H9 (cell line): Measurements from ENCODE around the gene PPP1R12B. TPM values are rescaled to one million over a fixed set of nuclear protein-coding genes. Genes with fewer than 3 reads are reported as not detected.
"Not testable (repeated sequence)": the region's sequence is repeated elsewhere in the genome, so short reads cannot be mapped to it uniquely, and the experiment has no call there.

Source experiments
- DNase-seq: peaks from one replicate; pipeline ENCODE4 v3.0.0-alpha.2; 2017
- H2AFZ ChIP-seq: one replicate; pipeline ENCODE4 v1.6.1; 2013; ENCODE audit warnings: mild to moderate bottlenecking, low read length, control low read depth, moderate library complexity
- H2AK5ac ChIP-seq: 2 replicates; pipeline ENCODE4 v1.6.1; 2013; ENCODE audit warnings: low read length, control low read depth, mixed read lengths; ENCODE audit not compliant: insufficient read length
- H2BK120ac ChIP-seq: one replicate; pipeline ENCODE4 v1.6.1; 2013; ENCODE audit warnings: low read depth, mild to moderate bottlenecking, low read length, control low read depth, inconsistent platforms; ENCODE audit not compliant: poor library complexity, severe bottlenecking
- H2BK12ac ChIP-seq: 2 replicates; pipeline ENCODE4 v1.6.1; 2013; ENCODE audit warnings: low read length, control low read depth, mixed read lengths, low read depth; ENCODE audit not compliant: insufficient read length
- H2BK15ac ChIP-seq: 2 replicates; pipeline ENCODE4 v1.6.1; 2013; ENCODE audit warnings: low read depth, low read length, control low read depth
- H2BK20ac ChIP-seq: one replicate; pipeline ENCODE4 v1.6.1; 2013; ENCODE audit warnings: low read depth, mild to moderate bottlenecking, low read length, control low read depth, inconsistent platforms; ENCODE audit not compliant: poor library complexity, severe bottlenecking
- H2BK5ac ChIP-seq: 2 replicates; pipeline ENCODE4 v1.6.1; 2013; ENCODE audit warnings: low read length, control low read depth, mixed read lengths; ENCODE audit not compliant: insufficient read length
- H3K14ac ChIP-seq: 2 replicates; pipeline ENCODE4 v1.6.1; 2013; ENCODE audit warnings: low read length, control low read depth; ENCODE audit not compliant: insufficient read depth
- H3K18ac ChIP-seq: 2 replicates; pipeline ENCODE4 v1.6.1; 2013; ENCODE audit warnings: low read depth, mild to moderate bottlenecking, mixed read lengths, low read length, control low read depth; ENCODE audit not compliant: insufficient read length
- H3K23ac ChIP-seq: 2 replicates; pipeline ENCODE4 v1.6.1; 2013; ENCODE audit warnings: low read length, control low read depth, mixed read lengths, low read depth; ENCODE audit not compliant: insufficient read length
- H3K23me2 ChIP-seq: 2 replicates; pipeline ENCODE4 v1.6.1; 2013; ENCODE audit warnings: low read depth, mild to moderate bottlenecking, mixed read lengths, low read length, control low read depth; ENCODE audit not compliant: insufficient read length, poor library complexity, severe bottlenecking
- H3K27ac ChIP-seq: 2 replicates; pipeline ENCODE4 v1.5.1; 2013; ENCODE audit warnings: low read length, control low read depth, mixed read lengths, low read depth; ENCODE audit not compliant: insufficient read length
- H3K27me3 ChIP-seq: 2 replicates; pipeline ENCODE4 v1.6.1; 2013; ENCODE audit warnings: low read length, control low read depth, inconsistent platforms; ENCODE audit not compliant: insufficient read depth
- H3K4ac ChIP-seq: 2 replicates; pipeline ENCODE4 v1.6.1; 2013; ENCODE audit warnings: low read depth, mild to moderate bottlenecking, control low read depth, inconsistent platforms, low read length, moderate library complexity
- H3K4me1 ChIP-seq: 2 replicates; pipeline ENCODE4 v1.6.1; 2013; ENCODE audit warnings: low read length, control low read depth, inconsistent platforms; ENCODE audit not compliant: insufficient read depth
- H3K4me2 ChIP-seq: 2 replicates; pipeline ENCODE4 v1.6.1; 2013; ENCODE audit warnings: low read length, control low read depth, mixed read lengths; ENCODE audit not compliant: insufficient read length, insufficient read depth
- H3K56ac ChIP-seq: 2 replicates; pipeline ENCODE4 v1.6.1; 2013; ENCODE audit warnings: low read depth, mild to moderate bottlenecking, mixed read lengths, low read length, control low read depth; ENCODE audit not compliant: insufficient read length
- H3K79me1 ChIP-seq: 2 replicates; pipeline ENCODE4 v1.6.1; 2013; ENCODE audit warnings: low read depth, mild to moderate bottlenecking, moderate library complexity, low read length, control low read depth, inconsistent platforms; ENCODE audit not compliant: insufficient read depth, poor library complexity, severe bottlenecking
- H3K79me2 ChIP-seq: 2 replicates; pipeline ENCODE4 v1.6.1; 2013; ENCODE audit warnings: low read length, control low read depth, inconsistent platforms; ENCODE audit not compliant: insufficient read depth
- H3K9ac ChIP-seq: 2 replicates; pipeline ENCODE4 v1.6.1; 2013; ENCODE audit warnings: low read length, control low read depth, mixed read lengths; ENCODE audit not compliant: insufficient read length; ENCODE audit errors: extremely low read depth
- H3K9me3 ChIP-seq: one replicate; pipeline ENCODE4 v1.6.1; 2013; ENCODE audit warnings: low read depth, low read length, inconsistent platforms; ENCODE audit not compliant: control insufficient read depth
- H3T11ph ChIP-seq: one replicate; pipeline ENCODE4 v1.6.1; 2013; ENCODE audit warnings: mild to moderate bottlenecking, low read length, control low read depth, inconsistent platforms
- H4K20me1 ChIP-seq: one replicate; pipeline ENCODE4 v1.6.1; 2013; ENCODE audit not compliant: control insufficient read depth, insufficient read length, insufficient read depth
- H4K5ac ChIP-seq: 2 replicates; pipeline ENCODE4 v1.6.1; 2013; ENCODE audit warnings: low read depth, mild to moderate bottlenecking, mixed read lengths, low read length, control low read depth; ENCODE audit not compliant: insufficient read length
- H4K8ac ChIP-seq: replicated peaks from 2 replicates; pipeline ENCODE4 v1.6.1; 2013; ENCODE audit warnings: low read length, control low read depth, mixed read lengths, low read depth; ENCODE audit not compliant: insufficient read length
- H4K91ac ChIP-seq: 2 replicates; pipeline ENCODE4 v1.6.1; 2013; ENCODE audit warnings: low read depth, mild to moderate bottlenecking, moderate library complexity, mixed read lengths, low read length, control low read depth; ENCODE audit not compliant: insufficient read length
- H3K27ac Mint-ChIP-seq, 3 experiments: 2 replicates in 2 of 3; 3 replicates in 1 of 3; pipeline ENCODE4 v1.8.0; 2020 to 2021; ENCODE audit warnings: mixed read lengths in 3 of 3, mild to moderate bottlenecking in 1 of 3, moderate library complexity in 1 of 3
- H3K27me3 Mint-ChIP-seq: 2 replicates; pipeline ENCODE4 v1.8.0; 2021; ENCODE audit warnings: low read depth, mild to moderate bottlenecking, moderate library complexity, mixed read lengths
- H3K36me3 Mint-ChIP-seq, 3 experiments: 2 replicates in 2 of 3; 3 replicates in 1 of 3; pipeline ENCODE4 v1.8.0; 2020 to 2021; ENCODE audit warnings: low read depth in 3 of 3, mixed read lengths in 3 of 3; ENCODE audit not compliant: insufficient read depth in 1 of 3
- H3K4me1 Mint-ChIP-seq, 2 experiments: 2 replicates each; pipeline ENCODE4 v1.8.0; 2020; ENCODE audit warnings: mixed read lengths in 2 of 2
- H3K4me3 Mint-ChIP-seq, 2 experiments: 2 replicates in 1 of 2; 3 replicates in 1 of 2; pipeline ENCODE4 v1.8.0; 2020 to 2021; ENCODE audit warnings: mild to moderate bottlenecking in 2 of 2, mixed read lengths in 2 of 2, moderate library complexity in 1 of 2
- H3K9me3 Mint-ChIP-seq, 2 experiments: 2 replicates in 1 of 2; 3 replicates in 1 of 2; pipeline ENCODE4 v1.8.0; 2020; ENCODE audit warnings: mild to moderate bottlenecking in 2 of 2, mixed read lengths in 2 of 2, moderate library complexity in 1 of 2
- WGBS: extraction: QIAGEN DNeasy Blood & Tissue Kit; methylation state at CpG from one replicate; pipeline ENCODE4 v1.1.7; 2013; ENCODE audit warnings: missing lambda C conversion rate, low lambda C conversion rate, mixed read lengths; ENCODE audit not compliant: insufficient read length; ENCODE audit errors: extremely low coverage; 5-methylcytosine and 5-hydroxymethylcytosine counted together
- total RNA-seq: library from RNA; stranded (reverse); gene quantifications from 2 replicates; pipeline ENCODE4 v1.2.1, GENCODE V29; 2021
- TF ChIP-seq, protein P1 (sequence below): fragments of 200-600 bp; sonication (generic); conservative IDR thresholded peaks from 3 replicates; pipeline ENCODE4 v1.8.0; 2021; ENCODE audit warnings: antibody characterized with exemption, mild to moderate bottlenecking

The PPP1R12B gene
- total RNA-seq, 1 experiment from 2014 or later, result 12.9 TPM

DNA sequence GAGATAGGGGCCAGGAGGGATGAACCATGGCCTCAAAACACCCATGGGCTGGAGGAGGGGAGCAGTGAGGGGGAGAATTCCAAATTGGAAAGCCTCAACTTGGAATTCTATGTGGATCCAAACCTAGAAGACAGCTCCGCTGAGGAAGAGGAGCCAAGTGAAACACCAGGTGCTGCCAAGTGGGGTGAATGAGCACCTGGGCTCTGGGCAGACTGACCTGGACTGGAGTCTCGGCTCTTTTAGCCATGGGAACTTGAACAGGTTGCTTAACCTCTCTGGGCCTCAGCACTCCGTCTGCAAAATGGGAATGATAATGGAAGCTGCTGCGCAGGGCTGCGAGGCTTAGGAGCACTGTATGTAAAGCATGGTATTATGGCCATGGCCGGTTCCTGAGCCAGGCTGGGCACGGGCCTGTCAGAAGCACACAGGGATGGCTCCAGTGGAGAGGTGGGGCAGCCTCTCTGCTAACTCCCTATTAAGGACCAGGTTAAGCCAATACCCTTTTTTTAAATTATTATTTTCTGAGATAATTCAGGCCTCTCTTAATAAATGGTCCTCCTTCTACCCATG lies 280.2 kb downstream of the PPP1R12B start:
- H2BK15ac ChIP-seq, result no peak overlapping the region
- Mint-ChIP-seq H3K27me3 (no peaks in the 10 kb centered on the region; the same call in none of the 2 replicates), H3K9me3 (no peaks in the 10 kb centered on the region), H3K27ac (peak overlapping the region in 1 of 3 experiments; percentile 66; a peak in 1 of 7 replicates), H3K36me3 (no peaks in the 10 kb centered on the region), H3K4me1 (peaks cover 13% of the 10 kb centered on the region in 2 experiments), H3K4me3 (no peak overlapping the region)
- no peak overlapping the region for H3K23ac ChIP-seq
- no CpG with 5 or more reads among the region's 7 CpGs for WGBS
- DNase-seq, result no peak
- no peak overlapping the region for H2AK5ac ChIP-seq
- H3T11ph ChIP-seq, result no peak overlapping the region
- H3K79me2 ChIP-seq, result no peaks in the 10 kb centered on the region
- no peak overlapping the region for H3K4me2 ChIP-seq
- no peak overlapping the region for H2BK5ac ChIP-seq
- H3K4me1 ChIP-seq, result no peaks in the 10 kb centered on the region; the same call in 1 of the 2 replicates
- H3K27me3 ChIP-seq, result no peaks in the 10 kb centered on the region
- no peak overlapping the region for H4K8ac ChIP-seq
- no peak overlapping the region for H2BK120ac ChIP-seq
- no peak overlapping the region for H2BK12ac ChIP-seq
- H2BK20ac ChIP-seq, result no peak overlapping the region
- no peak overlapping the region for H4K5ac ChIP-seq
- no peak overlapping the region for H3K14ac ChIP-seq
- no peak overlapping the region for H3K4ac ChIP-seq
- no peak overlapping the region for H4K91ac ChIP-seq
- H2AFZ ChIP-seq, result no peak overlapping the region
- H3K56ac ChIP-seq, result no peak overlapping the region
- no peaks in the 10 kb centered on the region for H3K79me1 ChIP-seq
- H3K27ac ChIP-seq, result no peak overlapping the region
- no peak overlapping the region for H3K18ac ChIP-seq
- TF ChIP-seq, protein P1, sequence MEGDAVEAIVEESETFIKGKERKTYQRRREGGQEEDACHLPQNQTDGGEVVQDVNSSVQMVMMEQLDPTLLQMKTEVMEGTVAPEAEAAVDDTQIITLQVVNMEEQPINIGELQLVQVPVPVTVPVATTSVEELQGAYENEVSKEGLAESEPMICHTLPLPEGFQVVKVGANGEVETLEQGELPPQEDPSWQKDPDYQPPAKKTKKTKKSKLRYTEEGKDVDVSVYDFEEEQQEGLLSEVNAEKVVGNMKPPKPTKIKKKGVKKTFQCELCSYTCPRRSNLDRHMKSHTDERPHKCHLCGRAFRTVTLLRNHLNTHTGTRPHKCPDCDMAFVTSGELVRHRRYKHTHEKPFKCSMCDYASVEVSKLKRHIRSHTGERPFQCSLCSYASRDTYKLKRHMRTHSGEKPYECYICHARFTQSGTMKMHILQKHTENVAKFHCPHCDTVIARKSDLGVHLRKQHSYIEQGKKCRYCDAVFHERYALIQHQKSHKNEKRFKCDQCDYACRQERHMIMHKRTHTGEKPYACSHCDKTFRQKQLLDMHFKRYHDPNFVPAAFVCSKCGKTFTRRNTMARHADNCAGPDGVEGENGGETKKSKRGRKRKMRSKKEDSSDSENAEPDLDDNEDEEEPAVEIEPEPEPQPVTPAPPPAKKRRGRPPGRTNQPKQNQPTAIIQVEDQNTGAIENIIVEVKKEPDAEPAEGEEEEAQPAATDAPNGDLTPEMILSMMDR, result no peak
- H3K9ac ChIP-seq, result no peak overlapping the region
- H4K20me1 ChIP-seq, result no peaks in the 10 kb centered on the region
- H3K23me2 ChIP-seq, result no peaks in the 10 kb centered on the region
- H3K9me3 ChIP-seq, result no peaks in the 10 kb centered on the region

DNA sequence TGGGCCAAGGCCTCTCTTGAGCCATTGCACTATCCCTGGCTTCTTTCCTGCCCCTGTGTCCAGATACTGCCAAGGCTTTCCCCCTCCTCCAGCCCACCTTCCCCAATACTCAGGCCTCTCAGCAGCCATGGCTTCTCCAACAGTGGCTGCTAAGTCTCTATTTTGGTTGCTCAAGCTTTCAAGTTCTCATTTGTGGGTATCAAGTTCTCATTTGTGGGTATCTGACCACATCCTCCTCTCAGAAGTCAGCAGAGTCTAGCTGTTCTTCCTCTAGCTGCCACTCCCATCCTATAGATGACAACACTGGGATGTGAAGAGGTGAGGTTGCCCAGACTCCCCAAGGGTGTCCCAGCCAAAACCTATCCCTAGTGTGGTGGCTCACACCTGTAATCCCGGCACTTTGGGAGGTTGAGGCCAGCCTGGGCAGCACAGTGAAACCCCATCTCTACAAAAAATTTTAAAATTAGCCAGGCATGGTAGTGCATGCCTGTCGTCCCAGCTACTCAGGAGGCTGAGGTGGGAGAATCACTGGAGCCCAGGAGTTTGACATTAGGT lies 280.8 kb downstream of the PPP1R12B start:
- not testable (repeated sequence) for H3K9me3 ChIP-seq, H3K18ac ChIP-seq, DNase-seq, H4K5ac ChIP-seq, H3K79me2 ChIP-seq, H4K91ac ChIP-seq, H3K23ac ChIP-seq, H3K23me2 ChIP-seq, H2BK20ac ChIP-seq, H3K14ac ChIP-seq, H3K9ac ChIP-seq, H2AFZ ChIP-seq, H2BK12ac ChIP-seq, H2AK5ac ChIP-seq, H3T11ph ChIP-seq, H3K4ac ChIP-seq, H2BK15ac ChIP-seq, H3K56ac ChIP-seq, H3K4me2 ChIP-seq, H3K4me1 ChIP-seq, H3K27me3 Mint-ChIP-seq, H2BK5ac ChIP-seq, H3K9me3 Mint-ChIP-seq, H3K27me3 ChIP-seq, H2BK120ac ChIP-seq, H3K36me3 Mint-ChIP-seq, H3K79me1 ChIP-seq, H4K8ac ChIP-seq, H4K20me1 ChIP-seq, H3K4me3 Mint-ChIP-seq, H3K27ac ChIP-seq
- peak overlapping the region in 1 of 3 experiments; percentile 8; a peak in 3 of 7 replicates for H3K27ac Mint-ChIP-seq
- WGBS, result no CpG with 5 or more reads among the region's 2 CpGs
- peaks cover 13% of the 10 kb centered on the region in 2 experiments for H3K4me1 Mint-ChIP-seq
